ENCODE measurements around the gene SOX14.

DNA sequence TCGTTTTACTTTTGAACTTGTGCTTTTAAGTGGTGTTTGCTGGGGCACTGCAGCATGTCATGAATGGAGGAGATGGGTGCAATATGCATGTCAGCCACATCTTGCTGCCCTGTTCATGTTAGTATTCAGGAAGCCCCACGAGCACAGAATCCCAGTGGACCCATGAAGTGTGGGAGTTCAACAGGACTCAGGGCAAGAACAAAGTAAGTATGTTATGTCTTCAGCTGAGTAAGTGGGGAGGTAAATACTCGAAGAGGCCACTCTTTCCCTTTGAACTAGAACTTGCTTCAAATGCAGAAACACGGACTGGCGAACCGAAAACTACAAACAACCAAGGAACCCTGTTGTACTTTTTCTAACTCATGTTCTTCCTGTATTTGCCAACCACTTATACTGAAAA, 23.4 kb downstream of the SOX14 start:
- TF ChIP-seq, protein P1, sequence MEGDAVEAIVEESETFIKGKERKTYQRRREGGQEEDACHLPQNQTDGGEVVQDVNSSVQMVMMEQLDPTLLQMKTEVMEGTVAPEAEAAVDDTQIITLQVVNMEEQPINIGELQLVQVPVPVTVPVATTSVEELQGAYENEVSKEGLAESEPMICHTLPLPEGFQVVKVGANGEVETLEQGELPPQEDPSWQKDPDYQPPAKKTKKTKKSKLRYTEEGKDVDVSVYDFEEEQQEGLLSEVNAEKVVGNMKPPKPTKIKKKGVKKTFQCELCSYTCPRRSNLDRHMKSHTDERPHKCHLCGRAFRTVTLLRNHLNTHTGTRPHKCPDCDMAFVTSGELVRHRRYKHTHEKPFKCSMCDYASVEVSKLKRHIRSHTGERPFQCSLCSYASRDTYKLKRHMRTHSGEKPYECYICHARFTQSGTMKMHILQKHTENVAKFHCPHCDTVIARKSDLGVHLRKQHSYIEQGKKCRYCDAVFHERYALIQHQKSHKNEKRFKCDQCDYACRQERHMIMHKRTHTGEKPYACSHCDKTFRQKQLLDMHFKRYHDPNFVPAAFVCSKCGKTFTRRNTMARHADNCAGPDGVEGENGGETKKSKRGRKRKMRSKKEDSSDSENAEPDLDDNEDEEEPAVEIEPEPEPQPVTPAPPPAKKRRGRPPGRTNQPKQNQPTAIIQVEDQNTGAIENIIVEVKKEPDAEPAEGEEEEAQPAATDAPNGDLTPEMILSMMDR (IDR thresholded peaks at IDR 0.05) = no peak
- TF ChIP-seq EZH2 (IDR thresholded peaks at IDR 0.05) (no peak), EZH2phosphoT487 (IDR thresholded peaks at IDR 0.05) (no peak)

All from neural progenitor cell (in vitro differentiated cells).